K562 (cell line): ENCODE measurements around the gene CENPU. TPM values are rescaled to one million over a fixed set of nuclear protein-coding genes. Genes with fewer than 3 reads are reported as not detected.
A peak's percentile ranks its signal among the peaks of the same experiment; 100 is the strongest.

Experiments
- CBX1 ChIP-seq: sonication (generic); IDR thresholded peaks from 2 replicates; pipeline ENCODE4 v1.6.1; 2016; ENCODE audit warnings: antibody characterized with exemption, low read depth, mild to moderate bottlenecking
- CREM ChIP-seq: IDR thresholded peaks from 2 replicates; pipeline ENCODE4 v1.6.1; 2014; ENCODE audit warnings: antibody characterized with exemption, low read depth
- GTF2A2 ChIP-seq: IDR thresholded peaks from 2 replicates; pipeline ENCODE4 v1.6.1; 2016; ENCODE audit warnings: mild to moderate bottlenecking, missing genetic modification characterization, missing compliant biosample characterization
- HDAC1 ChIP-seq, 2 experiments: fragments of 450-650 bp; IDR thresholded peaks; 2 replicates each; pipeline ENCODE4 v1.6.1; 2016 to 2017; ENCODE audit warnings: inconsistent platforms in 1 of 2, mild to moderate bottlenecking in 1 of 2, moderate library complexity in 1 of 2
- HINFP ChIP-seq: fragments of 450-650 bp; conservative IDR thresholded peaks from 2 replicates; pipeline ENCODE4 v1.6.1; 2016; ENCODE audit warnings: missing genetic modification characterization, low read depth, mild to moderate bottlenecking, control low read depth, missing compliant biosample characterization
- HNRNPLL ChIP-seq: fragments of 200-400 bp; formaldehyde crosslinking; IDR thresholded peaks from 2 replicates; pipeline ENCODE4 v1.6.1; 2017; ENCODE audit warnings: low read length, low read depth, mild to moderate bottlenecking; ENCODE audit not compliant: poor library complexity, severe bottlenecking
- KDM4B ChIP-seq, 2 experiments: fragments of 450-650 bp in 1 of 2; sonication (generic) in 1 of 2; IDR thresholded peaks; 2 replicates each; pipeline ENCODE4 v1.6.1; 2016 to 2017; ENCODE audit warnings: borderline replicate concordance in 2 of 2, antibody characterized with exemption in 1 of 2, low read depth in 1 of 2, mild to moderate bottlenecking in 1 of 2
- KLF1 ChIP-seq: fragments of 450-650 bp; IDR thresholded peaks from 2 replicates; pipeline ENCODE4 v1.6.1; 2016; ENCODE audit warnings: missing genetic modification characterization, missing compliant biosample characterization
- KLF10 ChIP-seq: fragments of 250-450 bp; sonication (Bioruptor Pico); IDR thresholded peaks from 2 replicates; pipeline ENCODE4 v1.6.1; 2021; ENCODE audit warnings: matching md5 sums
- LARP7 ChIP-seq: fragments of 450-650 bp; IDR thresholded peaks from 2 replicates; pipeline ENCODE4 v1.6.1; 2016
- MBD2 ChIP-seq: sonication (generic); IDR thresholded peaks from 2 replicates; pipeline ENCODE4 v1.6.1; 2016; ENCODE audit warnings: low read depth, borderline replicate concordance
- POLR2B ChIP-seq: fragments of 450-650 bp; IDR thresholded peaks from 2 replicates; pipeline ENCODE4 v1.6.1; 2018; ENCODE audit warnings: low read depth; ENCODE audit not compliant: partially characterized antibody
- POLR2H ChIP-seq: IDR thresholded peaks from 2 replicates; pipeline ENCODE4 v1.6.1; 2016; ENCODE audit warnings: missing genetic modification characterization, low read depth, mild to moderate bottlenecking, control low read depth, missing compliant biosample characterization, moderate library complexity
- THAP12 ChIP-seq: fragments of 250-450 bp; sonication (Bioruptor Pico); IDR thresholded peaks from 2 replicates; pipeline ENCODE4 v1.9.0; 2021; ENCODE audit warnings: mild to moderate bottlenecking, inconsistent platforms
- UBTF ChIP-seq, 2 experiments: IDR thresholded peaks; 2 replicates each; pipeline ENCODE4 v1.6.1; 2012; ENCODE audit warnings: improper control_type of control experiment in 2 of 2, low read depth in 2 of 2, low read length in 2 of 2, borderline replicate concordance in 1 of 2
- ZBED1 ChIP-seq: IDR thresholded peaks from 2 replicates; pipeline ENCODE4 v1.6.1; 2014
- ZNF518B ChIP-seq: fragments of 250-450 bp; sonication (Bioruptor Pico); IDR thresholded peaks from 2 replicates; pipeline ENCODE4 v1.5.0; 2021; ENCODE audit warnings: mild to moderate bottlenecking, moderate library complexity
- polyA plus RNA-seq, 8 experiments: library from polyadenylated mRNA; depleted of rRNA in 4 of 8; stranded (reverse) in 5 of 8; unstranded in 3 of 8; fragments of >200 nt; fragmentation: Nextera tagmentation in 2 of 8; fragmentation: Illumina TruSeq in 1 of 8; extraction: Ambion mirVana in 2 of 8; extraction: Trizol in 1 of 8; gene quantifications; 2 replicates each; pipeline versions ENCODE4 v1.2.1 to v1.2.3, GENCODE V29; 2011 to 2014; ENCODE audit warnings: inconsistent platforms in 1 of 8, missing spikeins in 1 of 8
- total RNA-seq, 7 experiments: library from RNA; depleted of rRNA in 6 of 7; stranded (reverse); fragments of >200 nt in 6 of 7; fragmentation: Illumina TruSeq in 2 of 7; extraction: Trizol in 2 of 7; gene quantifications; 2 replicates each; pipeline versions ENCODE4 v1.2.1 to v1.2.3, GENCODE V29; 2011 to 2021; ENCODE audit warnings: low replicate concordance in 1 of 7

Gene CENPU
- total and polyA plus RNA-seq, 9 of the 15 experiments (the other 6 are each of a cell fraction or from before 2014, with no cell fraction given), result 39.4 to 98.7 (median 84.3) TPM

- TF ChIP-seq THAP12 (peak; percentile 77), GTF2A2 (tag) (no peak), KLF10 (CRISPR knock-in tag) (no peak), ZBED1 (no peak), ZNF518B (CRISPR knock-in tag) (no peak), MBD2 (peak; percentile 40; the same call in 1 of the 2 replicates), POLR2H (peak; percentile 79), POLR2B (peak; percentile 69), HNRNPLL (peak; percentile 50), KLF1 (tag) (no peak), HDAC1 (IDR thresholded peaks at IDR 0.05) (peak in 1 of 2 experiments; percentile 48; a peak in 1 of 4 replicates), CREM (peak; percentile 53), CBX1 (peak; percentile 49; the same call in 1 of the 2 replicates), LARP7 (no peak), HINFP (tag) (peak; percentile 94), UBTF (IDR thresholded peaks at IDR 0.05; ENCODE audit: borderline replicate concordance in 1 of 2, low read depth in 2 of 2, low read length in 2 of 2) (peak; percentile 79 to 89; a peak in 3 of 4 replicates), KDM4B (IDR thresholded peaks at IDR 0.05; ENCODE audit: borderline replicate concordance in 2 of 2, low read depth in 1 of 2) (no peak)
Observed at GRCh38 chr4:184649026-184649970, 84.6 kb downstream of the CENPU start, which contains the start of the genes CASP3 and PRIMPOL (continued).
